ENCODE measurements around the gene LMAN2. TPM values are rescaled to one million over a fixed set of nuclear protein-coding genes. Genes with fewer than 3 reads are reported as not detected.
A peak's percentile ranks its signal among the peaks of the same experiment; 100 is the strongest.

The LMAN2 gene
- polyA plus RNA-seq: 161 TPM
- long read RNA-seq, donor 1, transcript LMAN2-201 (8 exons, 1,800 nt): major isoform, 43 of 44 reads
- long read RNA-seq, donor 1, partial matches to known transcripts: 0 of 44 reads
- long read RNA-seq, donor 1, other reads (novel, unspliced or antisense): 0 of 44 reads
- long read RNA-seq, donor 2, transcript LMAN2-201 (8 exons, 1,800 nt): major isoform, 114 of 143 reads
- long read RNA-seq, donor 2, partial matches to known transcripts: 26 of 143 reads
- long read RNA-seq, donor 2, other reads (novel, unspliced or antisense): 0 of 143 reads
- long read RNA-seq, donor 3, transcript LMAN2-201 (8 exons, 1,800 nt): major isoform, 104 of 140 reads
- long read RNA-seq, donor 3, transcript LMAN2-204 (2 exons, 562 nt): minor isoform, 6 of 140 reads
- long read RNA-seq, donor 3, partial matches to known transcripts: 12 of 140 reads
- long read RNA-seq, donor 3, other reads (novel, unspliced or antisense): 18 of 140 reads
- long read RNA-seq, donor 4, transcript LMAN2-201 (8 exons, 1,800 nt): major isoform, 7 of 7 reads
- long read RNA-seq, donor 4, partial matches to known transcripts: 0 of 7 reads
- long read RNA-seq, donor 4, other reads (novel, unspliced or antisense): 0 of 7 reads
- long read RNA-seq, donor 5, transcript LMAN2-201 (8 exons, 1,800 nt): major isoform, 39 of 39 reads
- long read RNA-seq, donor 5, partial matches to known transcripts: 0 of 39 reads
- long read RNA-seq, donor 5, other reads (novel, unspliced or antisense): 0 of 39 reads
- long read RNA-seq, donor 6, transcript LMAN2-201 (8 exons, 1,800 nt): major isoform, 76 of 86 reads
- long read RNA-seq, donor 6, partial matches to known transcripts: 0 of 86 reads
- long read RNA-seq, donor 6, other reads (novel, unspliced or antisense): 7 of 86 reads
- long read RNA-seq, donor 7, transcript LMAN2-201 (8 exons, 1,800 nt): major isoform, 30 of 32 reads
- long read RNA-seq, donor 7, partial matches to known transcripts: 0 of 32 reads
- long read RNA-seq, donor 7, other reads (novel, unspliced or antisense): 0 of 32 reads
- long read RNA-seq, donor 8, transcript LMAN2-201 (8 exons, 1,800 nt): major isoform, 85 of 101 reads
- long read RNA-seq, donor 8, partial matches to known transcripts: 6 of 101 reads
- long read RNA-seq, donor 8, other reads (novel, unspliced or antisense): 7 of 101 reads
- long read RNA-seq, donor 9, transcript LMAN2-201 (8 exons, 1,800 nt): major isoform, 70 of 84 reads
- long read RNA-seq, donor 9, transcript LMAN2-204 (2 exons, 562 nt): minor isoform, 5 of 84 reads
- long read RNA-seq, donor 9, partial matches to known transcripts: 0 of 84 reads
- long read RNA-seq, donor 9, other reads (novel, unspliced or antisense): 7 of 84 reads
- long read RNA-seq, donor 10, transcript LMAN2-201 (8 exons, 1,800 nt): major isoform, 76 of 96 reads
- long read RNA-seq, donor 10, partial matches to known transcripts: 6 of 96 reads
- long read RNA-seq, donor 10, other reads (novel, unspliced or antisense): 11 of 96 reads
- long read RNA-seq, donor 11, transcript LMAN2-201 (8 exons, 1,800 nt): major isoform, 48 of 56 reads
- long read RNA-seq, donor 11, partial matches to known transcripts: 0 of 56 reads
- long read RNA-seq, donor 11, other reads (novel, unspliced or antisense): 8 of 56 reads

DNA sequence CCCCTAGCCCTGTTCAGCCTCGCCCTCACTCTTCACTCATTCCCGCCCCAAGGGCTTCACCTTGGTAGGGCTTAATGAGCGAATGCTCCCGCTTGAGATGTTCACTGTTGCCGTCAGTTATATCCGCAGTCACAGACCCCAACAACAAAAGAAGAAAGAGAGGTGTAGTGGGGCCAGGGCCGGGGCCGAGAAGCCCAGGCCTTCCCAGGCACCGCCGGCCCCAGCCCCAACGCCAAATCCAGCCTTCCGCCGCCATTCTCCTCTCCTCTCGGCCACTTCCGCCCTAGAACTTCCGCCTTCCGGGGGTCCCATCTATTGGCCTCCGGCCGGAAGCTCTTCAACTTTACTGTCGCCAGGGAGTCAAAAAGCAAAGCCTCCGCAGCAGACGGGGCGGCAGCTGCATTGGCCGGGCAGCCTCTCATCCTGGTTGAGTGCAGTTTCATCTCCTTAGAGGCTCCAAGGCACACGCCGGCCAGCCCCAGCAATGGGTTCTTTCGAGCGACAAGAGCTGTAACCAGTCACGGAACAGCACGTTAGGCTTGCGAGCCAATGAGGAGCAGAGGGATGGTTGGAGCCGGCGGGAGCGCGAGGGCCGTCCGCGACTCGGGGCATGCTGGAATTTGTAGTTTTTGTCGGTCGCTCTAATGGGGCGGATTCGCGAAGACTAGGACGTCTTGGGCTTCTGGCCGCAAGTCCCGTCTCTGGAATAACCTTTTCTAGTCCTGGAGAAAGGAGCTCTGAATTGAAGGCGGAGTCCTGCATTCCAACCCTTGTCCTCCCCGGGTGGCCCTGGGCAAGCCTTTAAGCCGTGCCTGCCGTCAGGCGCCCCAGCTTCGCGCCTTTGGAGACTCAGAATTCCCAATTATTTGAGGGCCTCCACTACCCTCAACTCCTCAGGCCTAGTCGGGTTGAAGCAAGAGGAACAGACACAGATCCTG, at the start of gene LMAN2:
TSS of gene LMAN2 (minus strand) at position 277 of the 938 bp plus-strand sequence. CDS start at position 256, 21 bp downstream.
- Histone ChIP-seq H3K27me3 (ENCODE audit: control insufficient read depth, insufficient read depth, low read length) (peaks cover 7% of the 10 kb centered on the region), H3K4me1 (ENCODE audit: control insufficient read depth, insufficient read depth, low read length) (peaks cover 14% of the 10 kb centered on the region), H3K4me3 (ENCODE audit: low read length) (peak within 1 kb of the TSS; percentile 91), H3K27ac (ENCODE audit: low read length) (peak within 1 kb of the TSS; percentile 80), H3K36me3 (ENCODE audit: control insufficient read depth, insufficient read depth, low read length) (peaks cover 22% of the 10 kb centered on the region), H3K9me3 (ENCODE audit: control insufficient read depth, low read depth, low read length) (no peaks in the 10 kb centered on the region)
- peak; percentile 91 to 98 for DNase-seq
- WGBS (ENCODE audit: insufficient coverage, low lambda C conversion rate): no CpG with 5 or more reads among the region's 55 CpGs

DNA sequence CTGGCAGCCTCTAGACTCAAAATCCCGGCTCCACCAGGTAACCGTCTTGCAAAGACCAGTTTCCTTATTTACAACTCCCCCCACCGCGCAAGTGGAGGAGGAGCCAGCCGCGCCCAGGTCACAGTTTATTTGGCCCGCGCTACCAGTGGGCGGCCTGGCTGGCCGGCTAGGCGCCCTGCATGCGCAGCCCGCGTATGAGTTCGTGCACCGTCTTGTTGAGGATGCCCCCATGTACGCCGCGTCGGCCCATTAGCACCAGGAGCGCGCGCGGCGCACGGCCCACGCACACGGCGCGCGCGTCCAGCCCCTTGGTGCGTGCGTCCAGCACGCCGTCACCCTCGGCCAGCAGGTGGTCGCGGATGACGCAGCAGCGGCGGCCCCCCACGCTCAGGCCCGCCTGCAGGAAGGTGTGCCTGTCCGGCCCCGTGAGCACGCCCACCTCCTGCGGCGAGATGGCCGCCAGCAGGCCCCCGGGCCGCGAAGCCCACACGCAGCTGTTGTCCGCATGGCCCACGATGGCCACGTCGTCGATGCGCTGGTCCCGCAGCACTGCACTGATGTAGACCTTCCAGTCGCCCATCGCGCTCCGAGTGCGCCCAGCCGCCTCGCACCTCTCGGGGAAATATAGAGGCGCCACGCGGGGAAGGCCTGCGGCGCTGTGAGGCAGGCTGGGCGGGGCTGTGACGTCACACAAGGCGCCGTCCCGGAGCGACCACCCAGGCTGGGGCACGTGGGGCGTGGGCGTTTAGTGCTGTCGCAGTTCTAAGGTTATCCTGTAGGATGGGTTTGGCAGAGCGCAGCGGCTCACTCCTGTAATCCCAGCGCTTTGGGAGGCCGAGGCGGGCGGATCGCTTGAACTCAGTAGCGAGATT, 48.8 kb upstream of the LMAN2 start, which contains the start of gene PFN3:
TSS of gene PFN3 (minus strand) at position 665 of the 872 bp plus-strand sequence. CDS start at position 580, 85 bp downstream.
- Histone ChIP-seq H3K4me1 (ENCODE audit: control insufficient read depth, insufficient read depth, low read length) (peaks cover 36% of the 10 kb centered on the region), H3K27me3 (ENCODE audit: control insufficient read depth, insufficient read depth, low read length) (peaks cover 88% of the 10 kb centered on the region)

GRCh38 chr5:177397875-177398390, 46.5 kb upstream of the LMAN2 start:
- no CpG with 5 or more reads among the region's 16 CpGs for WGBS (ENCODE audit: insufficient coverage, low lambda C conversion rate)
- peaks cover 6% of the 10 kb centered on the region for H3K9me3 ChIP-seq (ENCODE audit: control insufficient read depth, low read depth, low read length)

More for the DNA sequence above, 48.8 kb upstream of the LMAN2 start, which contains the start of gene PFN3:
- no peak within 1 kb of the TSS for H3K4me3 ChIP-seq (ENCODE audit: low read length)
- H3K9me3 ChIP-seq (ENCODE audit: control insufficient read depth, low read depth, low read length): peaks cover 18% of the 10 kb centered on the region
- WGBS (ENCODE audit: insufficient coverage, low lambda C conversion rate): no CpG with 5 or more reads among the region's 92 CpGs
- peak; percentile 45 to 53 for DNase-seq
- no peak within 1 kb of the TSS for H3K27ac ChIP-seq (ENCODE audit: low read length)
- H3K36me3 ChIP-seq (ENCODE audit: control insufficient read depth, insufficient read depth, low read length): no peaks in the 10 kb centered on the region

DNA sequence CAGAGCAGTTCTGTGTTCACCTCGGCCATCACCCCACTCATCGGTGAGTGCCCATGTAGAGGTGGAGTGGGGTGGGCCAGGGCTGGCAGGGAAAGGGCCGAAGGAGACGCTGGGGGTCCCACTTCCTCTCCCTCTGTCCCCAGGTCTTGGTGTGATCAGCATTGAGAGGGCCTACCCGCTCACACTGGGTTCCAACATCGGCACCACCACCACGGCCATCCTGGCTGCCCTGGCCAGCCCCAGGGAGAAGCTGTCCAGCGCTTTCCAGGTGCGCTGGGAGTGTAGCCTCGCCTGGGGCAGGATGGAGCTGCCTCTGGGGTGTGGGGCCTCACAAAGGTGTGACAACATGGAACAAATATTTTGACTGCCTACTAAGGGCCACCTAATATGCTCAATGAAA, 45.3 kb upstream of the LMAN2 start:
- Histone ChIP-seq H3K27ac (ENCODE audit: low read length) (no peak overlapping the region), H3K36me3 (ENCODE audit: control insufficient read depth, insufficient read depth, low read length) (no peaks in the 10 kb centered on the region), H3K4me1 (ENCODE audit: control insufficient read depth, insufficient read depth, low read length) (peaks cover 10% of the 10 kb centered on the region), H3K4me3 (ENCODE audit: low read length) (no peak overlapping the region), H3K27me3 (ENCODE audit: control insufficient read depth, insufficient read depth, low read length) (peaks cover 57% of the 10 kb centered on the region), H3K9me3 (ENCODE audit: control insufficient read depth, low read depth, low read length) (peaks cover 6% of the 10 kb centered on the region)
- no CpG with 5 or more reads among the region's 10 CpGs for WGBS (ENCODE audit: insufficient coverage, low lambda C conversion rate)
- DNase-seq: no peak

More at GRCh38 chr5:177397875-177398390, 46.5 kb upstream of the LMAN2 start:
- Histone ChIP-seq H3K4me1 (ENCODE audit: control insufficient read depth, insufficient read depth, low read length) (peaks cover 18% of the 10 kb centered on the region), H3K27ac (ENCODE audit: low read length) (no peak overlapping the region), H3K36me3 (ENCODE audit: control insufficient read depth, insufficient read depth, low read length) (no peaks in the 10 kb centered on the region), H3K4me3 (ENCODE audit: low read length) (no peak overlapping the region), H3K27me3 (ENCODE audit: control insufficient read depth, insufficient read depth, low read length) (peaks cover 68% of the 10 kb centered on the region)
- DNase-seq: no peak

DNA sequence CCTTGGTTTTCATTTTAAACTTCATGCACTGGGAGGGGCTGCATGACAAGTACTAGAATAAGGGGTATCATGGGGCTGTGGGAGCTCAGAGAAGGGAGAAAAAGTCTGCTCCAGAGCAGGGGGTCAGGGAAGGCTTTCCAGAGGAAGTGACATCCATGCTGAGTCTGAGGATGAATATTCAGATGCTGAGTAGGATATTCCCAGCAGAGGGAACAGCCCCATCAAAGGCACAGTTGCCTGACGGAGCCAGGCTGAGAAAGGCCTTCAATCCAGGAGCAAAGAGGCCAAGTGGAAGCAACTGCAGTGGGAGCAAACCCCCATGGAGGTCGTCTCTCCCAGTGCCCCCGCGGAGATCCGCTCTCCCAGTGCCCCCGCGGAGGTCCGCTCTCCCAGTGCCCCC, 44.6 kb upstream of the LMAN2 start:
- Histone ChIP-seq H3K4me1 (ENCODE audit: control insufficient read depth, insufficient read depth, low read length) (peaks cover 10% of the 10 kb centered on the region), H3K9me3 (ENCODE audit: control insufficient read depth, low read depth, low read length) (peaks cover 6% of the 10 kb centered on the region), H3K36me3 (ENCODE audit: control insufficient read depth, insufficient read depth, low read length) (no peaks in the 10 kb centered on the region), H3K27ac (ENCODE audit: low read length) (no peak overlapping the region), H3K27me3 (ENCODE audit: control insufficient read depth, insufficient read depth, low read length) (peaks cover 50% of the 10 kb centered on the region), H3K4me3 (ENCODE audit: low read length) (no peak overlapping the region)
- no CpG with 5 or more reads among the region's 8 CpGs for WGBS (ENCODE audit: insufficient coverage, low lambda C conversion rate)
- DNase-seq: no peak

DNA sequence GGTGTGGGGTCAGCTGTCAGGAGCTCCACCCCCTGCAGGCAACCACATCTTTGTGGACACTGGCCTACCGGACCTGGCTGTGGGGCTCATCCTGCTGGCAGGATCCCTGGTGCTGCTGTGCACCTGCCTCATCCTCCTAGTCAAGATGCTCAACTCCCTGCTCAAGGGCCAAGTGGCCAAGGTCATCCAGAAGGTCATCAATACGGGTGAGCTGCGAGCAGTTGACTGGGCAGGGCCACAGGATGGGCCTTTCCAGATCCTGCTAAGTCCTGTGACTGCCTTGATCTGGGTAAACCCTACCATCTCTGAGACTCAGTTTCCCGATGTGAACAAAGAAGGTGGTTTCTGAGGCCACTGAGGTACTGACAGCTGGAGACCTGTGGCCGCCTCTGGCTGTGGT, 42.5 kb upstream of the LMAN2 start:
- Histone ChIP-seq H3K4me1 (ENCODE audit: control insufficient read depth, insufficient read depth, low read length) (peaks cover 6% of the 10 kb centered on the region), H3K4me3 (ENCODE audit: low read length) (no peak overlapping the region), H3K27ac (ENCODE audit: low read length) (no peak overlapping the region), H3K9me3 (ENCODE audit: control insufficient read depth, low read depth, low read length) (no peaks in the 10 kb centered on the region), H3K27me3 (ENCODE audit: control insufficient read depth, insufficient read depth, low read length) (peaks cover 32% of the 10 kb centered on the region), H3K36me3 (ENCODE audit: control insufficient read depth, insufficient read depth, low read length) (no peaks in the 10 kb centered on the region)
- no peak for DNase-seq
- WGBS (ENCODE audit: insufficient coverage, low lambda C conversion rate): no CpG with 5 or more reads among the region's 5 CpGs

DNA sequence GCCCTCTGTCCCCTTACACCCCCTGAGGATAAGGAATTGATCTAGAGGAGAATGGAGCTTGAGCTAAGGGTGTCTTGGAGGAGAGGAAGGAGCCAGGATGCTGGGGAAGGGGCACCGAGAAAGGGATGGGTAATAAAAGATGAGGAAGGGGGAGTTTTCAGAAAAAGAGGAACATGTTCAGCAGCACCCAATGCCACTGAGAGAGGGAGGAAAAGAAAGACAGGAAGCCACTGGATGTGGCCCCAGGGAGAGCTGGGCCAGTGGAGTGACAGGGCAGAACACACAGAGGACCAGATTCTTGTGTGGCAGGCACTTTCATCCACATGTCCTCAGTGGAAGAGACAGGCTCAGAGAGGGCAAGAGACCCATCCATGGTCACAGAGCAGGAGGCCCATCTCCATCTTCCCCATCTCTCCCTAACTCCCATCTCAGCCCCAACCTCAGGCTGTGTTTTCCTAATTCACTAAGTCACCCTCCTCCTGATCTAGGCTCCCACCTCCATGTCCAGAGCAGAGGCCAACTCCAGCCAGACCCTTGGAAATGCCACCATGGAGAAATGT, 41.8 kb upstream of the LMAN2 start:
- WGBS (ENCODE audit: insufficient coverage, low lambda C conversion rate): 56% methylated on average over 1 of the region's 1 CpG
- DNase-seq: no peak
- Histone ChIP-seq H3K36me3 (ENCODE audit: control insufficient read depth, insufficient read depth, low read length) (no peaks in the 10 kb centered on the region), H3K9me3 (ENCODE audit: control insufficient read depth, low read depth, low read length) (no peaks in the 10 kb centered on the region), H3K4me1 (ENCODE audit: control insufficient read depth, insufficient read depth, low read length) (peaks cover 6% of the 10 kb centered on the region), H3K4me3 (ENCODE audit: low read length) (no peak overlapping the region), H3K27me3 (ENCODE audit: control insufficient read depth, insufficient read depth, low read length) (peaks cover 28% of the 10 kb centered on the region), H3K27ac (ENCODE audit: low read length) (no peak overlapping the region)

- DNase-seq: no peak
- Histone ChIP-seq H3K9me3 (ENCODE audit: control insufficient read depth, low read depth, low read length) (no peaks in the 10 kb centered on the region), H3K27me3 (ENCODE audit: control insufficient read depth, insufficient read depth, low read length) (peaks cover 24% of the 10 kb centered on the region), H3K4me3 (ENCODE audit: low read length) (no peak overlapping the region), H3K36me3 (ENCODE audit: control insufficient read depth, insufficient read depth, low read length) (no peaks in the 10 kb centered on the region), H3K4me1 (ENCODE audit: control insufficient read depth, insufficient read depth, low read length) (peaks cover 6% of the 10 kb centered on the region), H3K27ac (ENCODE audit: low read length) (no peak overlapping the region)
- no CpG with 5 or more reads among the region's 5 CpGs for WGBS (ENCODE audit: insufficient coverage, low lambda C conversion rate)
Measured at GRCh38 chr5:177392765-177393164, 41.3 kb upstream of the LMAN2 start.

All from large intestine (tissue), 12 donors.